HG02884 (cell line): Measurements from ENCODE around the gene KIF1C.

Experiments used
- ATAC-seq: cut with Tn5 transposase; IDR thresholded peaks from one replicate; pipeline ENCODE4 v1.9.1; 2021; ENCODE audit warnings: mild to moderate bottlenecking, moderate library complexity; ENCODE audit not compliant: unreplicated experiment

Gene KIF1C

GRCh38 chr17:4997302-4998026 lies at the start of gene KIF1C, which contains the start of gene INCA1:
Gene KIF1C, plus strand, starts transcription at chr17:4997950. Its CDS starts 2,297 bp downstream, at chr17:5000247.
Gene INCA1, minus strand, starts transcription at chr17:4997522. Its CDS starts 3,085 bp downstream, at chr17:4994437.
- peak; percentile 81 for ATAC-seq

- no peak for ATAC-seq
These were observed 49.4 kb upstream of the KIF1C start, which contains the start of gene PFN1 for GRCh38 chr17:4948166-4948930. Gene PFN1, minus strand, starts transcription at chr17:4948530. Its CDS starts 136 bp downstream, at chr17:4948394.

- ATAC-seq, result no peak
These were observed 48.8 kb upstream of the KIF1C start for GRCh38 chr17:4948931-4949320.

- ATAC-seq, result no peak
These were observed 48.3 kb upstream of the KIF1C start for GRCh38 chr17:4949321-4950074.

- ATAC-seq, result no peak
These were observed 47.5 kb upstream of the KIF1C start for GRCh38 chr17:4950075-4950745.

GRCh38 chr17:4950746-4951204 lies 47.0 kb upstream of the KIF1C start, which contains the start of gene ENO3:
Gene ENO3, plus strand, starts transcription at chr17:4951119. Its CDS starts 711 bp downstream, at chr17:4951830.
- no peak for ATAC-seq

- ATAC-seq, result no peak
These were observed 46.3 kb upstream of the KIF1C start for GRCh38 chr17:4951486-4951885.

GRCh38 chr17:4953451-4953961 lies 44.2 kb upstream of the KIF1C start:
- no peak for ATAC-seq

- no peak for ATAC-seq
These were observed 42.7 kb upstream of the KIF1C start for GRCh38 chr17:4955091-4955490.

GRCh38 chr17:4956493-4957061 lies 41.2 kb upstream of the KIF1C start:
- no peak for ATAC-seq

- ATAC-seq, result no peak
These were observed 39.6 kb upstream of the KIF1C start for GRCh38 chr17:4958102-4958501.

GRCh38 chr17:4959261-4959965 lies 38.3 kb upstream of the KIF1C start:
- no peak for ATAC-seq

- no peak for ATAC-seq
These were observed 37.3 kb upstream of the KIF1C start for GRCh38 chr17:4960279-4960922.

GRCh38 chr17:4965311-4965986 lies 32.3 kb upstream of the KIF1C start:
- no peak for ATAC-seq

- peak; percentile 72 for ATAC-seq
These were observed 30.8 kb upstream of the KIF1C start for GRCh38 chr17:4966844-4967538.

GRCh38 chr17:4967539-4968485 lies 29.9 kb upstream of the KIF1C start, which contains the start of gene SPAG7:
Gene SPAG7, minus strand, starts transcription at chr17:4967817. Its CDS starts 13 bp downstream, at chr17:4967804.
- ATAC-seq, result peak; percentile 51
